NCI-H82 treated with DMSO at 0.1 percent for 48 hours (cell line): ENCODE data around the gene EDDM13.
"Not testable (repeated sequence)": the region's sequence is repeated elsewhere in the genome, so short reads cannot be mapped to it uniquely, and the experiment has no call there.

Experiments
- DNase-seq: peaks from one replicate; lab custom pipeline; 2025; ENCODE audit not compliant: unreplicated experiment; lab: John Stamatoyannopoulos, UW

The EDDM13 gene

DNA sequence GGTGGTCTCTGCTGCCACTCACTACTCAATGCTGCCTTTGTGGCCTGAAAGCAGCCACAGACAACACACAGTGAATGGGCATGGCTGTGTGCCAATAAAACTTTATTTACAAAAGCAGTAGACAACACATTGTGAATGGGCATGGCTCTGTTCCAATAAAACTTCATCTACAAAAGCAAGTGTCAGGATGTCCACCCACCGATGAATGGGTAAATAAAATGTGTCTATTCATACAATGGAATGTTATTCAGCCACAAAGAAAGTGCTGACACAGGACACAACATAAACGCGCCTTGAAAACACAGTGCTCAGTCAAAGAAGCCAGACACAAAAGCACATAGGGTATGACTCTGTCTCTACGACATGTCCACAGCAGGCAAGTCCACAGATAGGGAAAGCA, 22.0 kb downstream of the EDDM13 start:
- no peak for DNase-seq

DNA sequence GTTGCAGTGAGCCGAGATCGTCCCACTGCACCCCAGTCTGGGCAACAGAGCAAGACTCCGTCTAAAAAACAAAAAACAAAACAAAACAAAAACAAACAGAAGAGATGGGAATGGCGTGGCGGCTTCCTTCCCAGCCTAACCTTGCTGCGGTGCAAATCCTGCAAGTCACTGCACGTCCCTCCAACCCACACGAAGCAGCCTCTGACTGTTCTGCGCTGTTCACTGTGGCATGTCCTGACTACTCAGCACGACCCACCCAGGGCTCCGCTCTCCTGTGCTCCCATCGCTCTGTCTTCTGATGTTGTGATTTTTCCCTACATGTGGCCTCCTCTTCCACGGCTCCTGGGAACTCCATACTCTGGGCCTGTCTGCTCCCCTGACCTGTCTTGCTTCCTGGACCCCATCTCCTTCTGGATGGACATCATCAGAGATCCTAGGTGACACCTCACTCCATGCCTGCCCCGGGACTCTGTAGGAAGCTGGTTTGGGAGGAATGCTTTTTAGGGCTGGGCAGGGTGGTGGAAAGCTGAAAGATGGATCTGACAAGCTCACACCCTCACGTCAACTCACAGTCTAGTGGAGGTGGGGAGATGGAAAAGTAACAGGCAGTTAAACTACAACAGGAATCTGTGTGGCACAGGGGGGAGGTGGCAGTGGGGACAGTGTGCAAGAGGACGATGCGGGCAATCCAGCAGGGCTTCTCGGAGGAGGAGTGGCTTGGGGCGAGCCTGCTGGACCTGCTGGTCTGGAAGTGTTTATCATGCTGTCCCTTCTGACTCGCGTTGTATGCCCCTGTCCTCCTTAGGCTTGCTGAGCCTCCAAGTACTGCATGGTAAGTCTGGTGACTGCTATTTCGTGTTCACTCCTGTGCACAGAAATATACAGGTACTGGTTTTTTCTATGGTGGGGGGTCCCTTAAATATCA, 23.2 kb downstream of the EDDM13 start:
- no peak for DNase-seq

DNA sequence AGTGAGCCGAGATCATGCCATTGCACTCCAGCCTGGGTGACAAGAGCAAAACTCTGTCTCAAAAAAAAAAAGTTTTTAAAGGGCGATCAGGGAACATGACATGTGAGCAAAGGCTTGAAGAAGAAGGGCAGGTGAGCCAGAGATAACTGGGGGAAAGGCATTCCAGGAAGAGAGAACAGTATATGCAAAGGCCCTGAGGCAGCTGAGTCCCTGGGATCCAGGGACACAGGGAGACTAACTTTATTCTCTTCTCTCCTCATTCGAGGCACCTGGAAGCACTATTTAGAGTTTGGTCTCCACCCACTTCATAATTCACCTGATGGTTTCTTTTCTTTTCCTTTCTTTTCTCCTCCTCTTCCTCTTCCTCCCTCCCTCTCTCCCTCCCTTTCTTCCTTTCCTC, 24.5 kb downstream of the EDDM13 start:
- DNase-seq = no peak

DNA sequence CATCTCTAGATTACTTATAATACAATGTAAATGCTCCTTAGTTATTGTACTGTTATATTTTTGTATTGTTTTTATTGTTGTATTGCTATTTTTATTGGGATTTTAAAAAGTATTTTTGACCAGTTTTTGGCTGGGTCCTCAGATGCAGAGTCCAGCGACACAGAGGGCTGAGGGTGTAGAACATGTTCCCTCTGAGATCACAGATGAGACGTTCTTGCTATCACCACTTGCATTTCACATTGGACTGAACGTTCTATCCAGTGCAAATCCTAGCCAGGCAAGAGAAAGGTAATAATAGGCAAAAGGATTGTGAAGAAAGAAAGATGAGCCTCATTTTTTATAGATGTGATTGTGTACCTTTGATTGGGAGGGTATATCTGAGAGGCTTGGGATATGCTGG, 27.1 kb downstream of the EDDM13 start:
- no peak for DNase-seq

DNA sequence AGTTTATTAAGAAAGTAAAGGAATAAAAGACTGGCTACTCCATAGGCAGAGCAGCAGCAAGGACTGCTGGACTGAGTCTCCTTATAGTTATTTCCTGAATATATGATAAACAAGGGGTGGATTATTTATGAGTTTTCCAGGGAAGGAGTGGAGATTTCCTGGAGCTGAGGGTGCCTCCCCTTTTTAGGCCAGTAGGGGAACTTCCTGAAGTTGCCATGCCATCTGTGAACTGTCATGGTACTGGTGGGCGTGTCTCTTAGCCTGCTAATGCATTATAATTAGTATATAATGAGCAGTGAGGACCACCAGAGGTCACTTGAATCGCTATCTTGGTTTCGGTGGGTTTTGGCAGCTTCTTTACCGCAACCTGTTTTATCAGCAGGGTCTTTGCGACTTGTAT, 28.6 kb downstream of the EDDM13 start:
- no peak for DNase-seq

DNA sequence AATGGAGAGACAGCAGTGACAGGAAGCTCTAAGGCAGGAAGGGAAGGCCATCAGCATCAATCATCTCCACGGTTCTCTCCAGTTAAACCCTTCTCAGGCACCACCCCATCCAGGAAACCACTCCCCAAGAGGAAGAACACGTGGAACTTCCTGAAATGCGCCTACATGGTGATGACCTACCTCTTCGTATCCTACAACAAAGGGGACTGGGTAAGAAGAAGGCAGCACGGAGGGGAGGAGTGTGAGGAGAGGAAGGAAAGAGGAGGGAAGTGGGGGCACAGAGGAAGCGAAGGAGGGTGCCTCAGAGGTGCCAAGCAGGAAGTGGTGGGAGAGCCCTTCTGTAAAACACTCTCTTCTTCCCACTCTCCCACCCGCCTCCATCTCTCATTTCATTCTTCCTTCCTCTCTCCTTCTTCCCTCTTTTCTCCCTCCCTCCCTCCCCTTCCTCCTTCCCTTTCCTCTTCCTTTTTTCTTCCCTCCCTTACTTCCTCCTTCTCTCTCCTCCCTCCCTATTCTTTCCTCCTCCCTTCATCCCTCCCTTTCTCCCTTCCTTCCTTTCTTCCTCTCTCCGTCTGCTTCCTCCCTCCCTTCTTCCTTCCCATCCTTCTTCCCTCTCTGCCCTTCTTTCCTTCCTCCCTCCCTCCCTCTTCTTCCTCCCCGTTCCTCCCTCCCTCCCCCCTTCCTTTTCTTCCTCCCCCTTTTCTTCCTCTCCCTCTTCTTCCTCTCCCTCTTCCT, 29.5 kb downstream of the EDDM13 start:
- no peak for DNase-seq

DNA sequence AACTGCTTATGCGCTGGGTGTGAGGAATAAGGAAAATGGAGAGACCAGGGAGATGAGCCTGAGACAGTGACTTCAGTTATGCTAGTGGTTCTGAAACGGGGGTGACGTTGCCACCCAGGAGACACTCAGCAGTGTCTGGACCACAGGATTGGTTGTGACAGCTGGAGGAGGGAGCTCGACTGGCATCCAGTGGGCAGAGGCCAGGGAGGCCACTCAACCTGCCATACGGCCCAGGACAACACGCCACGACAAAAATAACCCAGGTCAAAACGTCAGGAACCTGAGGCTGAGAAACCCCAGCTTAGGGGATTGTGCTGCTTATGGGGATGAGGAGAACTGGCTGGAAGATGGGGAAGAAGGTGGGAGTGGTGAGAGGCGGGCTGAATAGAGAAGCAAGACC, 31.7 kb downstream of the EDDM13 start:
- DNase-seq = no peak

DNA sequence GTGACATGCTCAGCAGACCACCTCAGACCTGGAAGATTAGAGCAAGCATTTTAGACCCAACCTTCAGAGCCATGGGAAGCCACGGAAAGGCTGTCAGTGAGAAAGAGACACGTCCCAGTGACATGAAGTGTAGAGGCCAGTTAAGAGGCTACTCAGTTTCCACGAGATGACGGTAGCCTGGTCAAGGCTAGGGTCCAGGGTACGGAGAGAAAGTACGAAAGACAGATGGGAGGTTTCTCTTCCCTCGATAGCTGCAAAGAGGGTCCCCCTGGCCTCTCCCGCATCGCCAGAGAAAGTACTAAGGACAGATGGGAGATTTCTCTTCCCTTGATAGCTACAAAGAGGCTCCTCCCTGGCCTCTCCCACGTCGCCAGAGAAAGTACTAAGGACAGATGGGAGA, 33.5 kb downstream of the EDDM13 start:
- DNase-seq = no peak

DNA sequence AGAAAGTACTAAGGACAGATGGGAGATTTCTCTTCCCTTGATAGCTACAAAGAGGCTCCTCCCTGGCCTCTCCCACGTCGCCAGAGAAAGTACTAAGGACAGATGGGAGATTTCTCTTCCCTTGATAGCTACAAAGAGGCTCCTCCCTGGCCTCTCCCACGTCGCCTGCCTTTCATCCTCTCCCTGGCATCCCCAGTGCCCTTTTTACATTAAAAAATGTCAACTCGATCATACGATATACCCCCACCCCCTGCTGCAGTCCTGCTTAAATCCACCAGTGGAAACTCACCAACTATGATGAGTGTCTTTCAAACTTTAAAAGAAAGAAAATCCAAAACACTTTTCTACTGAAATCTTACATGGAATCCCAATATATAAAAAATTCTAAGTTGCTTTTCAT, 34.5 kb downstream of the EDDM13 start:
- not testable (repeated sequence) for DNase-seq

DNA sequence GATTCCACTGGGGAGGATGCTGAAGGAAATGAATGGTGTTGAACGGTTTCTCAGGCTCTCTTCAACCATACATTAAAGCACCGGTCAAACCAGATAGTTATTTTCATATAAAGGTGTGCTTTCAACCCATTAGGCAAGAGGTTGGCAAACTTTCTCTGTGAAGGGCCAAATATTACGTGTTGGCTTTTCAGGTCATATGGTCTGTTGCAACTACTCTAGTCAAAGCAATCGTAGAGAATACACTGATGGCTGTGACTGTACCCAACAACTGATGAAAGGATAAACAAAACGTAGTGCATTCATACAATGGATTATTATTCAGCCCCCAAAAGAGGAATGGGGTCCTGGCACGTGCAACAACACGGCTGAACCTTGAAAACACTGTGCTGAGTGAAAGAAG, 36.2 kb downstream of the EDDM13 start:
- no peak for DNase-seq

DNA sequence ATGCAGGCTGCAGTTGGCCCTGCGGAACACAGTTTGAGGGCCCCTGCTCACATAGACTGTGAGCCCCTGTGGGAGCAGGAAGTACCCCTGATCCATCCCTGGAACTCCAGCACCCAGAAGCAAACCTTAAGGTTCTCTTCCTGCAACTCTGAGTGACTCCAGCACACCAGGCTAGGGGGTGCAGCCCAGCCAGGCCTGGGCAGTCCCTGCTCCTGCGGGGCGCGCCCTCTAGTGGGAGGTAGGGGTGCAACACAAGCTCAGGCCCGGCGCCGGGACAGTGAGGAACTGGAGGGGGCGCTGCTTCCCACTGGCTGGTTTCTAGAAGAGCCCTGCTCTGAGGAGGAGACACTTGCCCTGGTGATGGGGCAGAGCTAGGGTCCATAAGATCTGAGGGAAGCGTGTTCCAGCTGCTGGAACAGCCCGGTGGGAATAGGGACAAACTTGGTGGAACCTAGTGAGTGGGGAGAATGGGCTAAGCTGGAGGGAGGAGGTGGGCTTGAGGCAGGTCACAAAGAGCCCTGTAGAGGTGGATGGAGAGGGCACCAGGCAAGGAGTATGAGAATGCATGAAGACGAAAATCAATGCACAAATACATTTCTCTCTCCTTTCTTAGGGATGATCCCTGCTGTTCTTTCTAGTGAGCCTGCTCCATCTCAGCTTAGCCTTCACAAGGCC, 37.1 kb downstream of the EDDM13 start:
- DNase-seq = no peak

DNA sequence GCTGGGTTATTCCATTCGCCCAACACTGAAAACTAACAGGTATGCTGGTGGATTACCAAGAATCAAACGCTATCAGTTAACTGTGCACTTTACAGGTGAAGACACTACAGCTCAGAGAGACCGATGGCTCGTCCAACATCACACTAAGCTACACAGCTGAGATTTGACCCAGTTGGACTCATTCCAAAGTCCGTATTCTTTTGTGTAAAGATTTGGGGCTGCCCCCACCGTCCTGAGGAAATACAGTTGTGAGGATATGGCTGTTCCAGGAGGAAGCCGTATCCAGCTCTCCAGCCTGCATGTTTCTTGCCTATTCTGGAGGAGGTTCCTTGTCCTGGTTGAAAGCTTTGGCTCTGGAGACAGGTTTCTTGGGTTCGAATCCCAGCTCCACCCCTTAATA, 37.9 kb downstream of the EDDM13 start:
- no peak for DNase-seq

DNA sequence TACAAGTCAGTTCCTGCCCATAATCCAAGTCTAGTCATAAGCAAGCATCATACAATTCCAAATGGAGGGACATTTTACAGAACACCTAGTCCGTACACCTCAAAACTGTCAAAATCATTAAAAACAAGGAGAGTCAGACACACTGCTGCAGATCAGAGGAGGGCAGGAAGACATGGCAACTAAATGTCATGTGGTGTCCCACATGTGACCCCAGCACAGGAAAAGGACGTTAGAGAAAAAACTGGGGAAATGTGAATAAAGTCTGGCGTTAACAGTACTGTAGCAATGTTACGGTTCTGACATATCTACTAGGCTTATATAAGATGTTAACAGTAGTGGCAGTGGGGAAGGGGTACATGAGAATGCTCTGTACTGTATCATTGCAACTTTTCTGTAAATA, 39.8 kb downstream of the EDDM13 start:
- no peak for DNase-seq

DNA sequence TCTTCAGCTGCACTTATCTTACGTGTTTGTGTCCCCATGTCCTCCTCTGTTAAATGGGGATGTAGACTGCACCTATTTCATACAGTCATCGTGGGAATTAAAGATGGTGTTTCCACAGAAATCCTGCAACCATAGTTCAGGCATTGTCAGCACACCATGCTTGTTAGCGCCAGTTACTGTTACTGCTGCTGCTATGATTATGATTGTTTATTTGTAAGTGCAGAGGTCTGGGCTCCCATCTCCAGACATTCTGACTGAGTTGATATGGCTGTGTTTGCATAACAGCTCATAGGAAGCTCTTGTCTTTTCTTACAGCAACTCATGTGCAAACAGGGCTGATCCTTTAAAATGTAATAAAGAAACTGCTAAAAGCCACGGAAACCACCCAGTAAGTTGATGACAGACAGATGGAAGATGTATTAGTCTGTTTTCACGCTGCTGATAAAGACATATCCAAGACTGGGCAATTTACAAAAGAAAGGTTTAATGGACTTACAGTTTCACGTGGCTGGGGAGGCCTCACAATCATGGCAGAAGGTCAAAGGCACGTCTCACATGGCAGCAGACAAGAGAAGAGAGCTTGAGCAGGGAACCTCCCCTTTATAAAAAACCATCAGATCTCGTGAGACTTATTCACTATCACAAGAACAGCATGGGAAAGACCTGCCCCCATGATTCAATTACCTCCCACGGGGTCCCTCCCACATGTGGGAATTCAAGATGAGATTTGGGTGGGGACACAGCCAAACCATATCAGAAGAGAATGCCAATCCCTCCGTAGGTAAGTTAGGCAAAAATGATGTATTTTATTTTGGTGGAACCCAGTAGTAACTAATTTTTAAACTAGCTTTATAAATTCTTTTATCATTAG, 40.5 kb downstream of the EDDM13 start:
- no peak for DNase-seq

DNA sequence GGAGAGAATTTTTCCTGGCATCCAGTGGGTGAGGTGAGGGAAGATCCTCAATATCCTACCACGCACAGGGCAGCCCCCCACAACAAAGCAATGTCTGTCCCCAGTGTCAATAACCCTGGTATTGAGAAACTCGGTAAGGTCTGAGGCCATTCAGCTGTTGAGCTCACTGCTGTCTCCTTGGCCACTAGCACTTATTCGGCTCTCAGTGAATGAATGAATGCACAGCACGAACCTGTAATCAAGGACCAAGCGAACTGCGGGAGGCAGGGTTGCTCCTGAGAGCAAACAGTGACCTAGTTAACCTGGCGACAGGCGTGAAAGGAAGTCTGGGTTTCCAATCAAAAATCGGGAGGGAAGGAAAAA, 41.5 kb downstream of the EDDM13 start:
- DNase-seq = no peak

DNA sequence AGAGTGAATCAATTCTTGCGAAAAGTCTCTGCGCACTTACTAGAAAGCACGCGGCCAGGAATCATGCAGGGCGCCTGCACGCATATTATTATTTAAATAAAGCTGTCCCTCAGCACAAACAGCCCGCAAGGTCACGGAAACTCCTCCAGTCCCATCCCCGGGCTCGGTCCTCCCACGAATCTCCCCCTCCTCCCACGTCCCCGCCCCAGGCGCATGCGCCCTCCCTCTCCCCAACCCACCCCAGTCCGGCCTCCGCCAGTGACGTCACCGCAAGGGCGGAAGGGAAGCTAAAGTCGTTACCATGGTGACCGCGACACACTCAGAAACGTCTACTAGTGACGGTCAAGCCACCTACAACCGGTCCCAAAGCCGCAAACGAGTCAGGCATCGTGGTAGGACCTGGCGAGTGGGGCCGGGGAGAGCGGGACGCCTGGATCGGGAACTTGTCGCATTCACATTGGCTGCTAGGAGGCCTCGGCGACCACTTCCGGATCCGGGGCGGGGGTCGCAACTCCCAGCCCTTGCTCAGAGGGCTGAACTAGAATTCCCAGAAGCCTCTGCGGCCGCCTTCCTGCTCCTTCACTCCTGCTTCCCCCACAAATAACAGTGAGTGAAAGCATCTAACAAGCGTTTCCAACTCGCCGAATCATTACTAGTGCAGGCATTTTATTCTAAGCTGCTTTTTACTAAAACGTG, 42.0 kb downstream of the EDDM13 start, which contains the start of gene ZSCAN5A:
Gene ZSCAN5A, minus strand, starts transcription at position 459 of the 696 bp plus-strand sequence. CDS start 89,793 bp downstream, outside the sequence.
- DNase-seq = peak; percentile 97

DNA sequence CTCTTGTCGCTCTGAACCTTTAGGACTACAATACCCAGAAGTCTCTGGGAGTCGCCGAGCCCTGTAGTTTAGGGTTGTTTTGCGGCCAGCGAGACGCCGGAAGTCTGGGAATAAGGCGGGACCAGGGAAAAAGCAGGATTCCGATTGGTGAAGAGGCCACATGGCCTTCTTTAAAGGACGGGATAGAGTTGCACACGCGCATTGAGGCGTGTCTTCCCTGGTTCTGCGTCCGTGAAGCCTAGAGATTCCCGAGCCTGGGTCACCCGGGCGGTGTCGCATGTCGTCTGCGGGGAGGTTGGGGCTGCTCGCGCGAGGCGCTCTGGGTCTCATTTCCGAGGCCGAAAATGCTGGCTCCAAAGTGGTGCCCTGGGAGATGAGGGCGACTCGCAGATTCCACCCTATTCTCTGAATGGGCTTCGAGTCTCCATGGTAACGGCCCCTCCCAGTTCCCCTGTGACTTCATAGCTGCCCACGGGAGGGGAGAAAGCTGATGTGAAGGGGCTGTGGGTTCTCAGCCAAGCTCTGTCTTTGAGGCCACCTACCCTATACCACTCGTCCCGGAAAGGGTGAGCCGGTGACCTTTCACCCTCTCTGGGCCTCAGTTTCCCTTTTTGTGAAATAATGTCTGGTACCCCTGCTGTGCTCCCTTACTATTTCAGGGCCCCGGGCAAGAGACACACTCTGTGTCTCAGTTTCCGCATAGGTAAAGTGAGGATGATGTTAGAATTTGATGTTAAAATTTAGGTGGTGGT, 42.7 kb downstream of the EDDM13 start:
- peak; percentile 97 for DNase-seq

DNA sequence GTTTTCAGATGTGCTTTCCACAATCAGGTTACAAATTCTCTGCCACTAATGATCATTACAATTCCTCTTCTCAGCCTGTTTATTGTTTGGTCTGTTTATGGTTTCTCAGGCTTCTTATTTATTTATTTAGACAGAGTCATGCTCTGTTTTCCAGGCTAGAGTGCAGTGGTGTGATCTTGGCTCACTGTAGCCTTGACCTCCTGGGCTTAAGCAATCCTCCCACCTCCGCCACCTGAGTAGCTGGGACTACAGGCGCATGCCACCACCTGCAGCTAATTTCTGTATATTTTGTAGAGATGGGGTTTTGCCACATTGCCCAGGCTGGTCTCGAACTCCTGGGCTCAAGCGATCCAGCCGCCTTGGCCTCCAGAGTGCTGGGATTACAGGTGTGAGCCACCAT, 44.2 kb downstream of the EDDM13 start:
- no peak for DNase-seq

DNA sequence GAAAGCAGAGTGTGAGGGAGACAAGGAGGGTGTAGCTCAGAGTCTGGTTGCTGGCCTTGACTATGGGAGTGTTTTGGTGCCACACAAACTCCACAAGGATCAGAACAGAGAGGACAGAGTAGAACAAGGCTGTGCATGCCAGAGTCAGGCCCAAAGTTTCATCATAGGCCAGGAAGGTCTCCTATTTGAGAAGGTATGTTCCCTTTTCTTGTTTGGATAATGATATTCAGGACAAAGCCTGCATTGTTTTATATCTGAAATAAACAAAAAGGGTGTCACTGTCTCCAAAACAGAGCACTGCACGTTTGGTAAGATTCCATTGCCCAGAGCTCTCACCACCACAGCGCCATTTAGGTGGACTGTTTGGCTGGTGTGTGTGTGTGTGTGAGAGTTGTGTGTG, 45.2 kb downstream of the EDDM13 start:
- DNase-seq = no peak
